CD4-positive, alpha-beta memory T cell (primary cell): ENCODE data around the gene BBX. TPM values are rescaled to one million over a fixed set of nuclear protein-coding genes. Genes with fewer than 3 reads are reported as not detected.
"Not testable (repeated sequence)": the region's sequence is repeated elsewhere in the genome, so short reads cannot be mapped to it uniquely, and the experiment has no call there.

Source experiments
- CTCF ChIA-PET: fragments of 350-600 bp; sonication (Branson Sonifier 250); formaldehyde crosslinking; loops from one replicate; lab custom pipeline; 2021; ENCODE audit warnings: inconsistent platforms; ENCODE audit not compliant: partially characterized antibody; lab: Charles Lee
- POLR2A ChIA-PET: fragments of 350-600 bp; sonication (Branson Sonifier 250); formaldehyde crosslinking; loops from one replicate; lab custom pipeline; 2021; ENCODE audit not compliant: partially characterized antibody; lab: Charles Lee
- DNase-seq, 5 donors: peaks; one replicate each; pipeline versions ENCODE4 v3.0.0 to v3.0.0-alpha.2; 2020 to 2022; ENCODE audit warnings: mixed read lengths in 1 of 5
- H3K27ac ChIP-seq: one replicate; pipeline ENCODE4 v1.7.0; 2013; ENCODE audit warnings: low read depth, low read length
- H3K27me3 ChIP-seq: 2 replicates; pipeline ENCODE4 v1.7.0; 2013; ENCODE audit warnings: mild to moderate bottlenecking, low read length, moderate library complexity; ENCODE audit not compliant: insufficient read depth
- H3K36me3 ChIP-seq: 2 replicates; pipeline ENCODE4 v1.7.0; 2013; ENCODE audit warnings: mild to moderate bottlenecking, low read length, moderate library complexity; ENCODE audit not compliant: insufficient read depth
- H3K4me1 ChIP-seq: 2 replicates; pipeline ENCODE4 v1.7.0; 2013; ENCODE audit warnings: mild to moderate bottlenecking, low read length, moderate library complexity; ENCODE audit not compliant: insufficient read depth
- H3K4me3 ChIP-seq, 2 donors: one replicate each; pipeline ENCODE4 v1.7.0; 2013; ENCODE audit warnings: low read length in 2 of 2, mild to moderate bottlenecking in 1 of 2
- H3K9me3 ChIP-seq, 2 donors: one replicate each; pipeline ENCODE4 v1.7.0; 2013; ENCODE audit warnings: low read length in 2 of 2, control low read depth in 1 of 2; ENCODE audit not compliant: control insufficient read depth in 1 of 2
- H3K27ac Mint-ChIP-seq, 7 donors: one replicate each; pipeline ENCODE4 v1.8.0; 2020 to 2021; ENCODE audit warnings: mixed read lengths in 7 of 7, mild to moderate bottlenecking in 6 of 7, inconsistent platforms in 3 of 7, moderate library complexity in 3 of 7
- H3K27me3 Mint-ChIP-seq, 2 donors: one replicate each; pipeline ENCODE4 v1.8.0; 2020 to 2021; ENCODE audit warnings: mixed read lengths in 2 of 2
- H3K36me3 Mint-ChIP-seq, 2 donors: one replicate each; pipeline ENCODE4 v1.8.0; 2020 to 2021; ENCODE audit warnings: mixed read lengths in 2 of 2, inconsistent platforms in 1 of 2, mild to moderate bottlenecking in 1 of 2
- H3K4me1 Mint-ChIP-seq, 4 donors: one replicate each; pipeline ENCODE4 v1.8.0; 2020 to 2021; ENCODE audit warnings: mixed read lengths in 4 of 4, mild to moderate bottlenecking in 1 of 4
- H3K4me3 Mint-ChIP-seq, 8 donors: one replicate each; pipeline ENCODE4 v1.8.0; 2020 to 2021; ENCODE audit warnings: mixed read lengths in 8 of 8, mild to moderate bottlenecking in 7 of 8, moderate library complexity in 6 of 8, inconsistent platforms in 3 of 8
- H3K9me3 Mint-ChIP-seq, 8 donors: one replicate each; pipeline ENCODE4 v1.8.0; 2020 to 2021; ENCODE audit warnings: mixed read lengths in 8 of 8, mild to moderate bottlenecking in 5 of 8, inconsistent platforms in 3 of 8, moderate library complexity in 1 of 8
- intact Hi-C: fragments of 100-400 bp; cut with micrococcal nuclease; formaldehyde crosslinking; loops from one replicate; pipeline ENCODE4 v1.15.1; 2023
- polyA plus RNA-seq, 2 donors: library from polyadenylated mRNA; unstranded; fragments of 300-500 nt; fragmentation: Illumina TruSeq; gene quantifications; one replicate each; pipeline ENCODE4 v1.2.3, GENCODE V29; 2021
- total RNA-seq, 2 experiments: library from RNA; stranded (reverse); gene quantifications; one replicate each; pipeline ENCODE4 v1.2.3, GENCODE V29; 2021

The BBX gene
- total and polyA plus RNA-seq, 4 experiments from 2014 or later: 85.4 to 101 (median 96.5) TPM

- Histone ChIP-seq H3K4me3 (no peak overlapping the region), H3K27ac (no peak overlapping the region), H3K36me3 (no peaks in the 10 kb centered on the region), H3K4me1 (peaks cover 12% of the 10 kb centered on the region), H3K27me3 (no peaks in the 10 kb centered on the region), H3K9me3 (no peaks in the 10 kb centered on the region)
- DNase-seq: no peak
- H3K27ac Mint-ChIP-seq: peak overlapping the region in 2 of 7 donors; percentile 1 to 38
- ChIA-PET POLR2A (no interaction called here), CTCF (interaction anchor here (1.0 to 1.1 kb wide), 3 partner anchors 9 to 322 kb away, joined by 3 to 4 read pairs (median 3); no protein-coding TSS in a partner anchor)
- H3K4me1 Mint-ChIP-seq: peaks cover 45 to 77% (median 59%) of the 10 kb centered on the region in 4 donors
- intact Hi-C loops: no loop called here
- peaks cover 4 to 5% of the 10 kb centered on the region in 2 donors for H3K36me3 Mint-ChIP-seq
- H3K9me3 Mint-ChIP-seq: no peaks in the 10 kb centered on the region
- no peak overlapping the region for H3K4me3 Mint-ChIP-seq
- no peaks in the 10 kb centered on the region for H3K27me3 Mint-ChIP-seq
These were observed 35.0 kb downstream of the BBX start for GRCh38 chr3:107557743-107558142.

- H3K4me1 Mint-ChIP-seq: peaks cover 40 to 71% (median 56%) of the 10 kb centered on the region in 4 donors
- intact Hi-C loops: no loop called here
These were observed 37.4 kb downstream of the BBX start for GRCh38 chr3:107560166-107560565.

GRCh38 chr3:107561980-107562379 is 39.2 kb downstream of the BBX start:
- Histone ChIP-seq H3K27ac (no peak overlapping the region), H3K9me3 (no peaks in the 10 kb centered on the region), H3K4me1 (peaks cover 8% of the 10 kb centered on the region), H3K36me3 (no peaks in the 10 kb centered on the region), H3K27me3 (no peaks in the 10 kb centered on the region), H3K4me3 (no peak overlapping the region)
- Mint-ChIP-seq H3K4me3 (no peak overlapping the region), H3K27me3 (no peaks in the 10 kb centered on the region), H3K27ac (no peak overlapping the region), H3K36me3 (peaks cover 0 to 4% of the 10 kb centered on the region in 2 donors), H3K4me1 (peaks cover 32 to 61% (median 52%) of the 10 kb centered on the region in 4 donors), H3K9me3 (no peaks in the 10 kb centered on the region)
- ChIA-PET POLR2A (no interaction called here), CTCF (no interaction called here)
- intact Hi-C loops: no loop called here
- no peak for DNase-seq

More at GRCh38 chr3:107560166-107560565, 37.4 kb downstream of the BBX start:
- no peaks in the 10 kb centered on the region for H3K36me3 ChIP-seq
- H3K9me3 ChIP-seq: no peaks in the 10 kb centered on the region
- H3K27ac ChIP-seq: no peak overlapping the region
- no peak overlapping the region for H3K4me3 ChIP-seq
- no peak for DNase-seq
- H3K27me3 Mint-ChIP-seq: no peaks in the 10 kb centered on the region
- peaks cover 12% of the 10 kb centered on the region for H3K4me1 ChIP-seq
- CTCF ChIA-PET: interaction anchor here (1.6 kb wide), 1 partner anchor 289 kb away, joined by 5 read pairs; no protein-coding TSS in a partner anchor
- no peak overlapping the region for H3K4me3 Mint-ChIP-seq
- peak overlapping the region in 1 of 7 donors; percentile 57 for H3K27ac Mint-ChIP-seq
- H3K27me3 ChIP-seq: no peaks in the 10 kb centered on the region
- POLR2A ChIA-PET: interaction anchor here (0.6 kb wide), 1 partner anchor 188 kb away, joined by 3 read pairs; no protein-coding TSS in a partner anchor
- H3K36me3 Mint-ChIP-seq: peaks cover 3 to 4% of the 10 kb centered on the region in 2 donors
- H3K9me3 Mint-ChIP-seq: no peaks in the 10 kb centered on the region

- Histone ChIP-seq H3K27ac (no peak overlapping the region), H3K27me3 (no peaks in the 10 kb centered on the region), H3K9me3 (no peaks in the 10 kb centered on the region), H3K36me3 (no peaks in the 10 kb centered on the region), H3K4me1 (peaks cover 8% of the 10 kb centered on the region), H3K4me3 (no peak overlapping the region)
- ChIA-PET CTCF (no interaction called here), POLR2A (no interaction called here)
- Mint-ChIP-seq H3K4me1 (peaks cover 28 to 59% (median 47%) of the 10 kb centered on the region in 4 donors), H3K4me3 (no peak overlapping the region), H3K27ac (no peak overlapping the region), H3K36me3 (peaks cover 0 to 4% of the 10 kb centered on the region in 2 donors), H3K27me3 (no peaks in the 10 kb centered on the region), H3K9me3 (no peaks in the 10 kb centered on the region)
- DNase-seq: no peak
- intact Hi-C loops: no loop called here
These were observed 40.3 kb downstream of the BBX start for GRCh38 chr3:107562969-107563529.

GRCh38 chr3:107565244-107565643 is 42.5 kb downstream of the BBX start:
- H3K4me1 ChIP-seq, DNase-seq, CTCF ChIA-PET, intact Hi-C loops, H3K36me3 ChIP-seq, H3K27me3 Mint-ChIP-seq, H3K9me3 ChIP-seq, H3K27me3 ChIP-seq, POLR2A ChIA-PET, H3K27ac Mint-ChIP-seq, H3K9me3 Mint-ChIP-seq, H3K27ac ChIP-seq, H3K4me3 Mint-ChIP-seq, H3K36me3 Mint-ChIP-seq, H3K4me3 ChIP-seq: not testable (repeated sequence)
- peaks cover 14 to 48% (median 34%) of the 10 kb centered on the region in 4 donors for H3K4me1 Mint-ChIP-seq

GRCh38 chr3:107571089-107571488 is 48.3 kb downstream of the BBX start:
- POLR2A ChIA-PET, H3K4me3 ChIP-seq, H3K9me3 Mint-ChIP-seq, H3K4me3 Mint-ChIP-seq, H3K27me3 ChIP-seq, H3K36me3 Mint-ChIP-seq, H3K4me1 ChIP-seq, H3K9me3 ChIP-seq, H3K36me3 ChIP-seq, CTCF ChIA-PET, DNase-seq, H3K27me3 Mint-ChIP-seq, H3K27ac ChIP-seq: not testable (repeated sequence)
- Mint-ChIP-seq H3K27ac (peak overlapping the region in 2 of 7 donors; percentile 51 to 73), H3K4me1 (peaks cover 13 to 41% (median 25%) of the 10 kb centered on the region in 4 donors)
- intact Hi-C loops: loop anchor here (5.0 kb wide), 1 partner anchor 171 kb away; no protein-coding TSS in a partner anchor

GRCh38 chr3:107571492-107571891 is 48.7 kb downstream of the BBX start:
- DNase-seq, H3K9me3 ChIP-seq, H3K4me3 ChIP-seq, CTCF ChIA-PET, H3K27me3 Mint-ChIP-seq, H3K27ac ChIP-seq, POLR2A ChIA-PET, H3K4me1 ChIP-seq, H3K9me3 Mint-ChIP-seq, H3K27me3 ChIP-seq, H3K4me3 Mint-ChIP-seq, H3K36me3 Mint-ChIP-seq, H3K36me3 ChIP-seq: not testable (repeated sequence)
- H3K4me1 Mint-ChIP-seq: peaks cover 13 to 38% (median 26%) of the 10 kb centered on the region in 4 donors
- peak overlapping the region in 1 of 7 donors; percentile 51 for H3K27ac Mint-ChIP-seq
- intact Hi-C loops: loop anchor here (5.0 kb wide), 1 partner anchor 171 kb away; no protein-coding TSS in a partner anchor
